Activated CD4-positive, alpha-beta T cell treated with anti-CD3 and anti-CD28 coated beads, Interleukin-2, amount 10 ng/mL, durations not matched to agents 7 days and 5 days (primary cell): ENCODE results near the gene GORAB. TPM values are rescaled to one million over a fixed set of nuclear protein-coding genes. Genes with fewer than 3 reads are reported as not detected.

Experiments used
- total RNA-seq, 2 experiments: library from RNA; stranded (reverse); gene quantifications; one replicate each; pipeline ENCODE4 v1.2.3, GENCODE V29; 2021

GORAB gene
- total RNA-seq, 2 experiments from 2014 or later, result 12.9 to 13.0 TPM

Other genes starting within 250 kb of the GORAB start
- not detected for gene PRRX1, start 132.0 kb downstream of the GORAB start, total RNA-seq